Left lung (tissue), 10 donors: ENCODE results near the gene AGFG1. TPM values are rescaled to one million over a fixed set of nuclear protein-coding genes. Genes with fewer than 3 reads are reported as not detected.

Experiments used
- ATAC-seq: fragments of 200-7000 bp; cut with Tn5 transposase; one replicate; pipeline ENCODE4 v1.9.1; 2020; ENCODE audit warnings: moderate library complexity
- DNase-seq, 4 donors: peaks; one replicate each; pipeline ENCODE4 v3.0.0-alpha.2; 2013 to 2020
- H3K27ac ChIP-seq, 2 donors: fragments of 200-600 bp; sonication (generic) in 1 of 2; one replicate each; pipeline versions ENCODE4 v1.5.0 to v1.8.0; 2020 to 2021
- H3K27me3 ChIP-seq, 2 donors: fragments of 200-600 bp; sonication (generic) in 1 of 2; one replicate each; pipeline versions ENCODE4 v1.5.0 to v1.8.0; 2020 to 2021
- H3K36me3 ChIP-seq, 2 donors: fragments of 200-600 bp; sonication (generic) in 1 of 2; one replicate each; pipeline versions ENCODE4 v1.5.0 to v1.8.0; 2020 to 2021
- H3K4me1 ChIP-seq, 2 donors: fragments of 200-600 bp; one replicate each; pipeline ENCODE4 v1.8.0; 2021
- H3K4me3 ChIP-seq, 2 donors: fragments of 200-600 bp; sonication (generic) in 1 of 2; one replicate each; pipeline versions ENCODE4 v1.5.0 to v1.8.0; 2020 to 2021; ENCODE audit warnings: mild to moderate bottlenecking in 1 of 2
- H3K9me3 ChIP-seq, 2 donors: fragments of 200-600 bp; sonication (generic) in 1 of 2; one replicate each; pipeline versions ENCODE4 v1.5.0 to v1.8.0; 2020 to 2021
- intact Hi-C, 2 donors: fragments of 100-400 bp; cut with DNase I; formaldehyde crosslinking; loops; one replicate each; pipeline versions ENCODE4 v1.11.2 to v1.14.2; 2022
- microRNA-seq, 2 donors: library from miRNA; unstranded; fragments of <30 nt; microRNA quantifications; one replicate each; pipeline ENCODE4, GENCODE V29; 2019
- polyA plus RNA-seq, 6 donors: library from polyadenylated mRNA; unstranded; fragments of 120-200 nt; gene quantifications; one replicate each; pipeline ENCODE4 v1.2.1, GENCODE V29; 2013; ENCODE audit not compliant: insufficient read length in 6 of 6
- total RNA-seq, 2 donors: library from RNA; stranded (reverse); fragmentation: NEBNext Ultra II Directional; extraction: Animal tissue kit (Norgen Biotek cat#: 25700); gene quantifications; one replicate each; pipeline ENCODE4 v1.2.1, GENCODE V29; 2021
- TF ChIP-seq, protein P1 (sequence below), 2 donors: fragments of 200-600 bp; sonication (generic) in 1 of 2; IDR thresholded peaks; one replicate each; pipeline versions ENCODE4 v1.5.0 to v1.8.0; 2021; ENCODE audit warnings: antibody characterized with exemption in 2 of 2
- donor health status: DM: no; HTN: yes; CAD: no.
- donor health status: DM: no; HTN: no; CAD: no.

AGFG1 gene
- total and polyA plus RNA-seq, 8 donors, result 57.2 to 118 (median 64.2) TPM

- Histone ChIP-seq H3K36me3 (no peaks in the 10 kb centered on the region), H3K27ac (no peak overlapping the region), H3K27me3 (peaks cover 0 to 12% of the 10 kb centered on the region in 2 donors), H3K4me1 (peaks cover 0 to 4% of the 10 kb centered on the region in 2 donors), H3K4me3 (no peak overlapping the region), H3K9me3 (no peaks in the 10 kb centered on the region)
- peak; percentile 27 for ATAC-seq
- TF ChIP-seq, protein P1, sequence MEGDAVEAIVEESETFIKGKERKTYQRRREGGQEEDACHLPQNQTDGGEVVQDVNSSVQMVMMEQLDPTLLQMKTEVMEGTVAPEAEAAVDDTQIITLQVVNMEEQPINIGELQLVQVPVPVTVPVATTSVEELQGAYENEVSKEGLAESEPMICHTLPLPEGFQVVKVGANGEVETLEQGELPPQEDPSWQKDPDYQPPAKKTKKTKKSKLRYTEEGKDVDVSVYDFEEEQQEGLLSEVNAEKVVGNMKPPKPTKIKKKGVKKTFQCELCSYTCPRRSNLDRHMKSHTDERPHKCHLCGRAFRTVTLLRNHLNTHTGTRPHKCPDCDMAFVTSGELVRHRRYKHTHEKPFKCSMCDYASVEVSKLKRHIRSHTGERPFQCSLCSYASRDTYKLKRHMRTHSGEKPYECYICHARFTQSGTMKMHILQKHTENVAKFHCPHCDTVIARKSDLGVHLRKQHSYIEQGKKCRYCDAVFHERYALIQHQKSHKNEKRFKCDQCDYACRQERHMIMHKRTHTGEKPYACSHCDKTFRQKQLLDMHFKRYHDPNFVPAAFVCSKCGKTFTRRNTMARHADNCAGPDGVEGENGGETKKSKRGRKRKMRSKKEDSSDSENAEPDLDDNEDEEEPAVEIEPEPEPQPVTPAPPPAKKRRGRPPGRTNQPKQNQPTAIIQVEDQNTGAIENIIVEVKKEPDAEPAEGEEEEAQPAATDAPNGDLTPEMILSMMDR (IDR thresholded peaks at IDR 0.05), result no peak
- intact Hi-C loops, result no loop called here
- DNase-seq, result no peak
Measured at GRCh38 chr2:227607941-227608340, 136.0 kb downstream of the AGFG1 start.

GRCh38 chr2:227608561-227609338 is 136.8 kb downstream of the AGFG1 start:
- Histone ChIP-seq H3K4me3 (no peak overlapping the region), H3K4me1 (peaks cover 0 to 4% of the 10 kb centered on the region in 2 donors), H3K9me3 (no peaks in the 10 kb centered on the region), H3K36me3 (no peaks in the 10 kb centered on the region), H3K27me3 (peaks cover 0 to 12% of the 10 kb centered on the region in 2 donors), H3K27ac (no peak overlapping the region)
- intact Hi-C loops, result no loop called here
- peak; percentile 81 for ATAC-seq
- TF ChIP-seq, protein P1 (IDR thresholded peaks at IDR 0.05), result no peak
- peak in 1 of 4 donors; percentile 43 for DNase-seq

DNA sequence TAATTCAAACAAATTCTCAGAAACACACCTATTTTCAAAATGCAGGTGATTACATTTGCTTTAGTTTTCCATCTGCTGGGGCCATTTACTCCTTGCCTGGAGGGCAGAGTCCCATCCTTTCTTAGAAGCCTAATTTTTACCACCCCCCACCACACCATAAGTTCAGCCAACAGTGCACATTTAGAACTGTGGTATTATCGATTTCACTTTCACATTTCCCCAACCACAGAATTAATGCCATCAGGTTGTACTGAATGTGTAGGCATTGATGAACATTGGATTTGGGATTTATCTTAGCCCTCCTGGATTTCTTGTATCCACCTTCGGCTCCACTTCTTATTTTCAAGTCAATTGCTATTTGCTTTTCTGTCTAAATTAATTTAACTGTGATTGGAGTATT is 138.2 kb downstream of the AGFG1 start:
- intact Hi-C loops, result no loop called here
- H3K4me1 ChIP-seq, result peaks cover 0 to 4% of the 10 kb centered on the region in 2 donors
- no peaks in the 10 kb centered on the region for H3K36me3 ChIP-seq
- H3K9me3 ChIP-seq, result no peaks in the 10 kb centered on the region
- no peak for ATAC-seq
- TF ChIP-seq, protein P1 (IDR thresholded peaks at IDR 0.05), result no peak
- no peak for DNase-seq
- peaks cover 0 to 12% of the 10 kb centered on the region in 2 donors for H3K27me3 ChIP-seq
- no peak overlapping the region for H3K27ac ChIP-seq
- no peak overlapping the region for H3K4me3 ChIP-seq

Small RNA genes lying within 50 kb of the gene (microRNA-seq; reads per million reads assigned to microRNA genes)
- gene MIR5703, result 0 to 0.27 reads per million in 2 donors

Other genes with a start within 250 kb of the AGFG1 start
- gene MFF, start 146.9 kb upstream of the AGFG1 start, total RNA-seq, result 10 to 100 TPM; 53.2 to 57.7 TPM
- 100 to 1,000 TPM; 105 to 124 (median 109) TPM for gene MFF, start 146.9 kb upstream of the AGFG1 start, polyA plus RNA-seq
- gene TM4SF20, start 92.8 kb upstream of the AGFG1 start, total RNA-seq, result not detected
- under 1 TPM in 5 of 6 donors, not detected in 1; 0.06 to 0.14 (median 0.08) TPM for gene TM4SF20, start 92.8 kb upstream of the AGFG1 start, polyA plus RNA-seq
- not detected for gene SCYGR1, start 84.2 kb upstream of the AGFG1 start, total RNA-seq
- gene SCYGR1, start 84.2 kb upstream of the AGFG1 start, polyA plus RNA-seq, result not detected
- gene SCYGR2, start 126.7 kb downstream of the AGFG1 start, total RNA-seq, result not detected
- gene SCYGR2, start 126.7 kb downstream of the AGFG1 start, polyA plus RNA-seq, result not detected
- not detected for gene SCYGR3, start 142.7 kb downstream of the AGFG1 start, total RNA-seq
- gene SCYGR3, start 142.7 kb downstream of the AGFG1 start, polyA plus RNA-seq, result not detected
- gene SCYGR4, start 145.3 kb downstream of the AGFG1 start, total RNA-seq, result not detected
- gene SCYGR4, start 145.3 kb downstream of the AGFG1 start, polyA plus RNA-seq, result under 1 TPM in 3 of 6 donors, not detected in 3; 0.08 to 0.23 (median 0.17) TPM
- gene SCYGR5, start 194.6 kb downstream of the AGFG1 start, total RNA-seq, result not detected
- not detected for gene SCYGR5, start 194.6 kb downstream of the AGFG1 start, polyA plus RNA-seq
- gene SLC19A3, start 245.9 kb downstream of the AGFG1 start, total RNA-seq, result 10 to 100 TPM in 1 of 2 donors, 1 to 10 TPM in 1; 6.2 to 10.7 TPM
- gene SLC19A3, start 245.9 kb downstream of the AGFG1 start, polyA plus RNA-seq, result 10 to 100 TPM; 12.3 to 32.5 (median 24.3) TPM